ENCODE results near the gene BAX. TPM values are rescaled to one million over a fixed set of nuclear protein-coding genes. Genes with fewer than 3 reads are reported as not detected.

The BAX gene
- total and polyA plus RNA-seq, 8 donors: 12.1 to 121 (median 49.0) TPM

- Histone ChIP-seq H3K27ac (no peak overlapping the region), H3K36me3 (peaks cover 55 to 96% (median 94%) of the 10 kb centered on the region in 4 donors), H3K4me1 (peaks cover 9 to 17% (median 13%) of the 10 kb centered on the region in 4 donors), H3K4me3 (no peak overlapping the region), H3K9me3 (no peaks in the 10 kb centered on the region), H3K27me3 (no peaks in the 10 kb centered on the region)
- TF ChIP-seq POLR2AphosphoS5 (IDR thresholded peaks at IDR 0.05): no peak
- no peak for TF ChIP-seq CTCF (IDR thresholded peaks at IDR 0.05)
- no peak for TF ChIP-seq EP300 (IDR thresholded peaks at IDR 0.05)
- TF ChIP-seq POLR2A (IDR thresholded peaks at IDR 0.05): no peak
- DNase-seq: no peak
- intact Hi-C loops (cut with DNase I; ENCODE audit: low total_unique reads): no loop called here
- WGBS, 5 donors: 91 to 100% (median 95%) methylated on average over 1 to 3 of the region's 3 CpGs
These were observed 31.5 kb downstream of the BAX start for GRCh38 chr19:48986211-48986610.

- H3K9me3 ChIP-seq: no peaks in the 10 kb centered on the region
- H3K27ac ChIP-seq: no peak overlapping the region
- no peak for TF ChIP-seq EP300 (IDR thresholded peaks at IDR 0.05)
- no peak for TF ChIP-seq CTCF (IDR thresholded peaks at IDR 0.05)
- TF ChIP-seq POLR2A (IDR thresholded peaks at IDR 0.05): no peak
- TF ChIP-seq POLR2AphosphoS5 (IDR thresholded peaks at IDR 0.05): no peak
- intact Hi-C loops (cut with DNase I; ENCODE audit: low total_unique reads): no loop called here
- H3K4me3 ChIP-seq: no peak overlapping the region
- H3K4me1 ChIP-seq: peaks cover 20 to 28% (median 24%) of the 10 kb centered on the region in 4 donors
- no peak for DNase-seq
- WGBS, 5 donors: 76 to 87% (median 82%) methylated on average over 7 of the region's 7 CpGs
- peaks cover 44 to 88% (median 83%) of the 10 kb centered on the region in 4 donors for H3K36me3 ChIP-seq
- no peaks in the 10 kb centered on the region for H3K27me3 ChIP-seq
These were observed 32.6 kb downstream of the BAX start for GRCh38 chr19:48987323-48987722.

- Histone ChIP-seq H3K4me3 (no peak overlapping the region), H3K9me3 (no peaks in the 10 kb centered on the region), H3K36me3 (peaks cover 43 to 78% (median 73%) of the 10 kb centered on the region in 4 donors), H3K27ac (no peak overlapping the region), H3K27me3 (no peaks in the 10 kb centered on the region), H3K4me1 (peaks cover 20 to 30% (median 26%) of the 10 kb centered on the region in 4 donors)
- 88 to 97% (median 95%) methylated on average over 7 of the region's 7 CpGs for WGBS, 5 donors
- TF ChIP-seq POLR2AphosphoS5 (IDR thresholded peaks at IDR 0.05) (no peak), EP300 (IDR thresholded peaks at IDR 0.05) (no peak), CTCF (IDR thresholded peaks at IDR 0.05) (no peak), POLR2A (IDR thresholded peaks at IDR 0.05) (no peak)
- intact Hi-C loops (cut with DNase I; ENCODE audit: low total_unique reads): no loop called here
- no peak for DNase-seq
These were observed 33.6 kb downstream of the BAX start for GRCh38 chr19:48988286-48988685.

GRCh38 chr19:48988860-48989259, 34.2 kb downstream of the BAX start:
- no peak for DNase-seq
- H3K4me3 ChIP-seq: no peak overlapping the region
- no peaks in the 10 kb centered on the region for H3K9me3 ChIP-seq
- H3K4me1 ChIP-seq: peaks cover 20 to 30% (median 27%) of the 10 kb centered on the region in 4 donors
- H3K27ac ChIP-seq: no peak overlapping the region
- WGBS, 5 donors: 91 to 97% (median 93%) methylated on average over 9 of the region's 9 CpGs
- intact Hi-C loops (cut with DNase I; ENCODE audit: low total_unique reads): no loop called here
- TF ChIP-seq EP300 (IDR thresholded peaks at IDR 0.05) (no peak), POLR2AphosphoS5 (IDR thresholded peaks at IDR 0.05) (no peak), CTCF (IDR thresholded peaks at IDR 0.05) (no peak), POLR2A (IDR thresholded peaks at IDR 0.05) (no peak)
- no peaks in the 10 kb centered on the region for H3K27me3 ChIP-seq
- peaks cover 38 to 74% (median 67%) of the 10 kb centered on the region in 4 donors for H3K36me3 ChIP-seq
